GM18907 (cell line): ENCODE data around the gene SLC39A11.
A peak's percentile ranks its signal among the peaks of the same experiment; 100 is the strongest.
"Not testable (repeated sequence)": the region's sequence is repeated elsewhere in the genome, so short reads cannot be mapped to it uniquely, and the experiment has no call there.

Experiments used
- ATAC-seq: cut with Tn5 transposase; IDR thresholded peaks from one replicate; pipeline ENCODE4 v1.9.1; 2021; ENCODE audit warnings: mild to moderate bottlenecking, moderate library complexity; ENCODE audit not compliant: unreplicated experiment

Gene SLC39A11, protein sequence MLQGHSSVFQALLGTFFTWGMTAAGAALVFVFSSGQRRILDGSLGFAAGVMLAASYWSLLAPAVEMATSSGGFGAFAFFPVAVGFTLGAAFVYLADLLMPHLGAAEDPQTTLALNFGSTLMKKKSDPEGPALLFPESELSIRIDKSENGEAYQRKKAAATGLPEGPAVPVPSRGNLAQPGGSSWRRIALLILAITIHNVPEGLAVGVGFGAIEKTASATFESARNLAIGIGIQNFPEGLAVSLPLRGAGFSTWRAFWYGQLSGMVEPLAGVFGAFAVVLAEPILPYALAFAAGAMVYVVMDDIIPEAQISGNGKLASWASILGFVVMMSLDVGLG

DNA sequence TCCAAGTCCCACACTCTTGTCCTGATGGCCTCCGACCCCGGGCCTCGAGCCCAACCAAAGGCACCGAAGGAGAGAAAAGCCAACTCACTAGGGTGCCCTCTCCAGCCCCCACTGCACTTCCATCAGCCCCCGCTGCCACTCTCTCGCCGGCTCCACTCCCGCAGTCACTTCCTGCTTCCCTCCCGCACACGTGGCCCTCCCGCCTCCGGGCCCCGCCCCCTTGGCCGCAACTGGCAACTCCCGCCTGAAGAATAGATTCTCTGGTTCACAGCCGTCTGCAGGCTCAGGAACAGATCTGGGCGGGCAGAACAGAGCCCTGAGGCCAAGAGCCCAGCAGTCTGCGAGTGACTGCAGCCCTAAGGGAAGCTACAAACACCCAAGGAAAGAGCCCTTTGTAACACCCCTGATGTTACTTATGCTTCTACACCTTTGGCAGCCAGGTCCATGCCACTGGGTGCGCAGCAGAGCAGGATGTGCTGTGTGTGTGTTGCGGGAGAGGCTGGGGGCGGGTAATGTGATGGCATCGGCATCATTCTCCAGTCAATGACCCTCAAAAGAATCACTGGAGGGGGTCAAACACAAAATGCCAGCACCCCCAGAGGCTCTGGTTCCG is at the start of gene SLC39A11:
SLC39A11 (minus strand) TSS at position 166 of the 613 bp plus-strand sequence. CDS start 3,924 bp downstream, outside the sequence.
- ATAC-seq, result peak; percentile 98

DNA sequence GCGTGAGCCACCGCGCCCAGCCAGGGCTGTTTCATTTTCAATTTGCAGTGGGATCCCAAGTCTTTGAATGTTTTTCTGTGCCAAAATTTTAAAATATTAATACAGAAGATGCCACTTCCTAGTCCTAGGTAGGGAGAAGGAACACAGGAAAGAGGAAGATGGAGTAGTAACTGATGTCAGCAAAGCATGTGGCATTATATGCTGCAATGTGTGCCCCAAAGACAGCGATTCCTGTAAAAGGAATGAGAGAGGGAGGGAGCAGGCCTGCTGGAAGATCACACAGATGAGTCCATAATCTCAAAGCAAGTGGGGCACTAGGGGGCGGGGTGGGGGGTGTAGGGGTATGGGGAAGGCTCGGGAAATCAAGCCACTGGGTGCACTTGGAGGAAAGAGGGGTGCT is 48.9 kb upstream of the SLC39A11 start:
- ATAC-seq, result no peak

DNA sequence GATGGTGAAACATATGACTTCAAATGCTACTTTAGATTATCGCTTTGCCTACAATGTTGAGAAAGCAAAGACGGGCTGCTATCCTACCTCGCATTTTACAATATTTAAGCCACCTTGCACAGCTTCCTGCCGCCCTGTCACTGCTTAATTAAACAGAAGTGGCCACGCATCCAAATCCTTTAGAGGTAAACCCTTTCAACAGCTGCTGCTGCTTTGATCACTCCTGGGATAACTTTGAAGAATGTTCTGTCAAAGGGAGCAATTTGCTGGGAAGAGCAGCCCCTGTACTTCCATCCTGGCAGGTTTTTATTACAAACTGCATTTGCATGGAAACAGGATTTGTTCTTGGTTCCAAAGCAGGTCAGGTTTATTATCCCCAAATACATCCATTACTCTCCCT is 48.1 kb upstream of the SLC39A11 start:
- ATAC-seq, result no peak

DNA sequence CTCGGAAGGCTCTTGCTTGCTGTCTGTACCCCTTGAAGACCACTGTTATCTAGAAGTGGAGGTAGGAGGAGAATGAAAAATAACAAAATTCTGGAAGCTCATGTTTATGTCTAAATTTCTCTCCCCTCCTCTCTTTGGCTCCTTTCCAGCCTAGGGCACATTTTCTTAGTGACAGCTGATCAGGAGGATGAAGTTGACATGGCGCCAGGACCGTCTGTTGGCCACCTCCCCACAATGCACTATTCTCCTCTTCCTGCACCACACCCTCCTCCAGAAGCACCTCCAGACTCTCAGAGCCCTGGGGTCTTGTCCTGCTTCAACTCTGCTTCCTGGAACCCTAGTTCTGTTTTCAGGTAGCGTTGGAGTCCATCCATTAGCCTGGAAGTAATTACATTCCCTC is 46.8 kb upstream of the SLC39A11 start:
- no peak for ATAC-seq

DNA sequence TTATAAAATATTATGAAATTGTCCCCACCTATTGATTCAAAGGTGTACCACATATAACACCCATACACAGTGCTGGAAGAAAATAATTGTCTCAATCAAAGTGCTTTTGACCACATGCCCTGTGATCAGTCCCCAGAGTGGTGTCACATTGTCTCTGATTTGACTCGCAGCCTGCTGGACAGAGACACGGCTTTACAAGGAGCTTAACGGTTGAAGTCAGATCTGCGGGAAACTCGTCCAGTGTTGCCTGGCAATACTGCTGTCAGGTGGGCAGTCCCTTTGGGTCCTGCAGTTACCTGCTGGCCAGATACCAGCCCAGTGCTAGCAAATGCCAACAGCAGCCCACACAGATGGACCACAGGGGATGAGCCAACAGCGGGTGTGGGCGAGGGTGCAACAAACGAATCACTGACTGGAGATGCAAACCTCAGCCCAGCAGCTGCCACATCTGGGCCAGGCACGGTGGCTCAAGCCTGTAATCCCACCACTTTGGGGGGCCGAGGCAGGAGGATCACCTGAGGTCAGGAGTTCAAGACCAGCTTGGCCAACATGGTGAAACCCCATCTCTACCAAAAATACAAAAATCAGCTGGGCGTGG is 46.2 kb upstream of the SLC39A11 start:
- ATAC-seq, result no peak

DNA sequence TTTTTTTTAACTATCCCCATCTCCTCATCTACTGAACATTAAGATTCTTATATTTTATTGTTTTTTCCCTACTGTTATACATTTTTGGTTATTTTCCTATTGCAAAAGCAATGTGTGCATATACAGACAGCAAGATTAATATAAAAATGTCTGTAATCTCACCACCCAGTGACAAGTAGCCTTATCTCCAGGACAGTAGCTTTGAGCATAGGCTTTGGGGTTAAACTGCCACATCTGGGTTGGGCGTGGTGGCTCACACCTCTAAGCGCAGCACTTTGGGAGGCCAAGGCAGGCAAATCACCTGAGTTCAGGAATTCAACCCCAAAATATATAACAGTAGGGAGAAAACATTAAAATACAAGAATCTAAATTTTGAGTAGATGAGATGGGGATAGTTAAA is 44.9 kb upstream of the SLC39A11 start:
- ATAC-seq, result no peak

DNA sequence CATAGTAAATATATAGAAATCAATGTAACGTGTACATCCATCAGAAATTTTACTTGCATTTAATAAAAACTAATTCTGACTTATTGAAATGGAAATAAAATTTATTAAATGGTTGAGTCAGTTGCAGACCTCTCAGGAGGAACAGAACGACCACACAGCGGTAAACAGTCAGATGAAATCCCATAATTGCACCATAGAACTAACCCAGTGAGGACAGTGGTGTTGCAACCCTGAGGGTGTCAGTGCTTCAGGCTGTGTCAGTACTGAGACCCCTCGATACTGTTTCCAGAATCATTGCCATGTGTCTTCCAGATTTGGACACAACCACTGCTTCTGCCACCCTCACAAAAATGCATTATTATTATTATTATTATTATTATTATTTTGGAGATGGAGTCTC is 43.3 kb upstream of the SLC39A11 start:
- no peak for ATAC-seq

DNA sequence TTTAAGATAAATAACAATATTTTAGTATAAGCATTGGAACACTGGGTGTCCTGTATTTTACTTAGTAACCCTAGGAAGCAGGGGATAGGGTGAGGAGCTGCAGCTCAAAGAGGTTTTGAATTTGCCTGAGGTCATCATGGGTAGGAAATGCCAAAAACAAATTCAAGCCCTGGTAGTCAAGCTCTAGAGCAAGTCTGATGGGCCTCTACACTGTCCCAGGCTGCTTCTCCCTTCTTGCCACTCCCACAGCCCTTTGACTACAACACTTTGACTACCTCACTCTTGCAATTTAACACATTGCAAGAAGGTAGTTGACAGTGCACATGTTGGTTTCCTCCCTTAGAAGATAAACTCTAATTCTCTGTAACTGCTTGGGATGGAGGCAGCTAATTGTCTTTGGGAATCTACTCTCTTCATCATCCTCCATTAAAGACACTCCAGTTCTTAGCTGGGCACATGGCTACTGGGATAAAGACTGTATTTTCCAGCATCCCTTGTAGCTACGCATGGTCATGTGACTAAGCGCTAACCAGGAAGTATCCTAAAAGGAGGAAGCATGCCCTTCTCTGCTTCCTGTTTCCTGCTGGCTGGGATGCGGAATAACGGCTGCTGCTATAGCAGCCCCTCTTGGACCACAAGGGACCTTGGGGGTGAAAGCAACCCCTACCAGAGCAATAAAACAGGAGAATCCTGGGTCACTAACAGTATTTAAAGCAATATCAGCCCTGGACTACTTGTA is 41.6 kb upstream of the SLC39A11 start:
- no peak for ATAC-seq

DNA sequence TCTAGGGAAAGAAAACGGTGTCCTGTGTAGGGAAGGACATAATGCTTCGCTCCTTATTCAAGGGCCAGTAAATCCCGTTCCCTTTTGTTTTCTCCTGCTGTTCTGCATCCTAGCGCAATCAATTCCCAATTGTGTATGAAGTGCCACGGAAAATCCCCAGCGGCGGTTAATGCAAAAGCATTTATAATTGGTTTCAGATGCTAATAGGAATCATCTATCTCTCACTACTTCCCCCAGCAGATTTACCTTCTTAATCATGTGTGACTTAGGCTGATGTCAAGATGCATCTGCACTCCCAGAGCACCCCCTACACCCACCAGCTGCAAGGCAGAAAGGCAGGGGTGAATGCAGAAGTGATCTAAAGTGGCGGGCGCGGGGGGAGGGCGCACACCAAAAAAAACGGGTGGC is 39.6 kb upstream of the SLC39A11 start:
- no peak for ATAC-seq

DNA sequence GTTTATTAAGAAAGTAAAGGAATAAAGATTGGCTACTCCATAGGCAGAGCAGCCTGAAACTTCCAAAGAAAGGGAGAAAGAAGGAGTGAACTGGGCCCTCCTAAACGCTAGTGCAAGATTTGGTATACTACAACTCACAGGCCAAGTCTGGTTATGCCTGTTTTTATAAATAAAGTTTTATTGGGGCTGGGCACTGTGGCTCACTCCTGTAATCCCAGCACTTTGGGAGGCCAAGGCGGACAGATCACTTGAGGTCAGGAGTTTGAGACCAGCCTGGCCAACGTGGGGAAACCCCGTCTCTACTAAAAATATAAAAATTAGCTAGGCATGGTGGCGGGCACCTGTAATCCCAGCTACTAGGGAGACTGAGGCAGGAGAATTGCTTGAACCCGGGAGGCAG is 39.0 kb upstream of the SLC39A11 start:
- not testable (repeated sequence) for ATAC-seq

DNA sequence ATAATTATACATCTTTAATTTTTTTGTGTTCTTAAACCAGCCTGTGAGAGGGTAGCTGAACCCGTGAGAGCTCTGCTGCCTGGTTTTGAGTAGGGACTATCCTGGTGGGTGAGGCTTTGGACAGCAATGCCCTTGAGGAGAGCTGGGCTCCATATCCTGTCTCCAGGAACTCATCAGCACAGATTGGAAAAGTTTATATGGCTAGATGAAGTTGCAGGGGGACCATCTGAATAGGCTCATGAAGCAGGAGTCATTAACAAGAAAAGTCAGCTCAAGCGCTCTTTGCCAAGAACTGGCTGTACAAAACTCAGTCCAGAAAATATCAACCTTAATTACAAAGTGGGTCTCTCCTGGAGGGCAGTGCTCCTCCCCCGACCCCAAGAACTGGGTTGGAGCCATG is 38.5 kb upstream of the SLC39A11 start:
- ATAC-seq, result no peak

DNA sequence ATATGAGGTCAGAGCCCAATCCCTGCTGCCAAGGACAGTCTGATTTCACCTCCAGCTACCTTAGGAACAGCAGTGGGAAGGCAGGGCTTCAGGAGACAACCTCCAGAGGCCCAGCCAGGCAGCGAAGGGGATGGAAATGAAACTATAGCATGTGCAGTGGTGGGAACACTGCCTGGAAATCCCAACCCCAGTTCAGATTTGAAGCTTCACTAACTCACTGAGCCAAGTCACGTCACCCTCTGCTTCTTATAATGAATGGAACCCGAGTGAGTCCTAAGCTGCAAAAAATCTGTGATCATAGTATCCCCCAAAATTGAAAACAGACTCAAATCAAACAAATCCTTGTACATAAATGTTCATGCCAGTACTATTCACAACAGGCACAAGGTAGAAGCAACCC is 36.0 kb upstream of the SLC39A11 start:
- no peak for ATAC-seq

DNA sequence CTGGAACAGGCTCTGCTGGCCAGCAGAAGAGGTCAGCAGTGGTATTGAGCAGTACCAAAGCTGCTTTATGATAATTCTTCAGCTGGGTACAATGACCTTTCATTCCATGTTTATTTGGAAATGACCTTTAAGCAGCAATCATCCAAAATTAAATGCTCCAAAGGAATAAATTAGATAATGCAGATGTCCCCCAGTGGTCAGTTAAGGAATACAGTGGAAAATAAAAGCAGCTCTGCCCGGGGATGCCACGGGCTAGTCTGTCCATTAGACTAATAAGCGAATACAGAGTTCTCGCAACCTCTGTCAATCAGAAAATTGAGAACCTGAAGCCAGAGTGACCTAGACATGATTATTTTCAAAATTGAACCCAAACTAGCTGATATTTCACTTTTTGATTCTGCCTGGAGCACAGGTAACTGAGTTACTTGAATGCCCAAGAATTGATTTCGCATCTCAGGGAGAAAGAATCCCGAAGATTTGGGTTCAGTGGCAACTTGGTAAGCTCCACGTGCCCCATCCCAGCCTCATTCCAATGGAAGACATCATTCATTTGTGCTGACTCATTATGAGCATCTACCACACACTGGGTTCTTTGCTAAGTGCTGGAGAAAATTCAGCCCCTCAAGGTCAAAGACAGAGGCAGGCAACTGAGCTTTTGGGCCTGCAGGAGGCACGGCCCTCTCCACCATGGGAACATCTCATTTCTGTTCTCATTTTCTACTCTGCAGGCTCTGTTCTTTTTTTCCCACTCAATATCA is 34.4 kb upstream of the SLC39A11 start:
- no peak for ATAC-seq

DNA sequence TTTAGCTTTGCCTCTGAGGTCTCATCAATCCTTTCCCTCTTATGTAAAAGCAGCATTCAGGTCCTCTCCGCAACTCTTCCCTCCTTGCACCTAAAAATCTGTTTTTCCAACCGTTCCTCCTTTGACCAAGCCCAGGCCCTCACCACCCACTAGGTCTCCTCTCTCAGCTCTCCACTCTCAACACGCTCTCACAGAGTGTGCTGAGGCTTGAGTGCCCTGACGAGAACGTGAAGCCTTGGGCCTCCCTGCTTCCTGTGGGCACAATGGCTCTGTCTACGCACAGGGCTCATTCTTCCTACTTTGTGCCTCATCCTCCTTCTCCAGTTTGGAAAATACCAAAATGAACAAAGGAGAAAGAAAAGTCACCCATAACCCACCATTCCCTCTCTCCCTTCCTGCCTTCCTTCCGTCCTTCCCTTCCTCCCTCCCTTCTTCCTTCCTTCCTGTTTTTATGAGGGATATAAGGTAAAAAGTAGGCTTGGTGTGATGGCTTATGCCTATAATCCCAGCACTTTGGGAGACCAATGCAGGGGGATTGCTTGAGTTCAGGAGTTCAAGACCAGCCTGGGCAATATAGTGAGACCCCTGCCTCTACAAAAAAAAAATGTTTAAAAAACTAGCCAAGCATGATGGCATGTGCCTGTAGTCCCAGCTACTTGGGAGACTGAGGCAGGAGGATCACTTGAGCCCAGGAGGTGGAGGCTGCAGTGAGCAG is 31.3 kb upstream of the SLC39A11 start:
- no peak for ATAC-seq

DNA sequence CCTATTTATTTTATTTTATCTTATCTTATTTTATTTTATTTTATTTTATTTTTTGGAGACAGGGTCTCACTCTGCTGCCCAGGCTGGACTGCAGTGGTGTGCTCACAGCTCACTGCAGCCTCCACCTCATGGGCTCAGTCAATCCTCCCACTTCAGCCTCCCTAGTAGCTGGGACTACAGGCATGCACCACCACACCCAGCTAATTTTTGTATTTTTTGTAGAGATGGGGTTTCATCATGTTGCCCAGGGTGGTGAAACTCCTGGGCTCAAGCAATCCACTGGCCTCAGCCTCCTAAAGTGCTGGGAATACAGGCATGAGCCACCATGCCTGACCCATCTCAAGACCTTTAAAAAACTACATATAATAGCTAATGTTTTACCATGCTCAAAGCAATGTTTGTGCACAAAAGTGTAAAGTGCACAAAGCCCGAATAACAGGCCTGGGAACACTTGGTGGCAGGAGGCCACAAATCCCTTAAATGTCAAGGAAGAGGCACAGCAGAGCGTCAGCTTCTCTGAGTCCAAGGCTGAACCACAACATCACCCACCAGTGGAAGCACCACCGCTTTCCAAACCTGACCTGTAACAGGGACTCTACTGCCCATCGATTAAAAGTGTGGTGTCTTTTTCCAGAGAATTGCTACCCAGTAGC is 30.6 kb upstream of the SLC39A11 start:
- no peak for ATAC-seq

DNA sequence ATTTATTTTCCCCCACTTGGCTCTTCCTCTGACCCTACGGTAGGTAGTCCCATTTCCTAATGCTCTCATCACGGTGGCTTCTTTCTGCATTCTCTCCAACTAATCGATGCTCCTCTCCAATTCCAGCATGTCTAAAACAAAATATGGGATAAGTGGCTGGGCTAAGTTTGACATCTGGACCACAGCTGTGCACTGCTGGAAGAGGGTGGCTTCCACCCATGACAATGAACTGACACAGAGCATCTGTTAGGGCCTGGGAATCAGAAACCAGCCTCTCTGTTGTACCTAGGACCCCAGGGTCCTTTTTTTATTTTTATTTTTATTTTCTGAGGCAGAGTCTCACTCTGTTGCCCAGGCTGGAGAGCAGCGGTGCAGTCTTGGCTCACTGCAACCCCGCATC is 29.0 kb upstream of the SLC39A11 start:
- ATAC-seq, result no peak

DNA sequence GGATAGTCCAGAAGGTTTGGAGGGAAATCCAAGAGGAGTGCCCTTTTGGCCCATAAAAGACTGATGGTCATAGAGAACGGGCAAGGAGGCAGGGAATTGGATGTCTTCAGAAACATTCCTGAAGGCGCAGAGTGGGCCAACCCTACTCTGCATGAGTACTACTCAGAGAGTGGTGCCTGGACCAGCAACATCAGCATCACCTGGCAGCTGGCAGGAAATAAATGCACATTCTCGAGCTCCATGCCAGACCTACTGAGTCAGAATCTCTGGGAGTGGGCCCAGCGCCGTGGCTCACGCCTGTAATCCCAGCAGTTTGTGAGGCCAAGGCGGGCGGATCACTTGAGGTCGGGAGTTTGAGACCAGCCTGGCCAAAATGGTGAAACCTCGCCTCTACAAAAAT is 27.1 kb upstream of the SLC39A11 start:
- ATAC-seq, result no peak

DNA sequence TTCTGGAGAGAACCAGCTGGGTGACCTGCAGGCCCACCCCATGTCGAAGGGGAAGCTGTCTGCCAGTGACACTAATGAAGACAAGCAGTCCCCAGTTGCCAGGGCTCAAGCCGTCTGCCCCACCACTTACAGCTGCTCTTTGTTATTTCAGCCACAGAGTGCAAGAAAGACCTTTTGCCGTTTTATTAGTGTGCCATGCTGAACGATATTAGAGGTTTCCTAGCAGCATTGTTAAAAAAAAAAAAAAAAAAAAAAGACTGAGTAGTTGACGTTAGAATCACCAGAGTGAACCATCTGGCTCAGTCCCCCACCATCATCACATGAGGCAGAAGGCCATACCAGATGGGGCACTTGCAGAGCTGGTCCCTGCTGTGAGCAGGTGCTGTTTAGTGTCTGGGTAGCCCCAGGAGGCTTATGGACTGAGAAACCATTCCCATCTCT is 26.5 kb upstream of the SLC39A11 start:
- no peak for ATAC-seq

DNA sequence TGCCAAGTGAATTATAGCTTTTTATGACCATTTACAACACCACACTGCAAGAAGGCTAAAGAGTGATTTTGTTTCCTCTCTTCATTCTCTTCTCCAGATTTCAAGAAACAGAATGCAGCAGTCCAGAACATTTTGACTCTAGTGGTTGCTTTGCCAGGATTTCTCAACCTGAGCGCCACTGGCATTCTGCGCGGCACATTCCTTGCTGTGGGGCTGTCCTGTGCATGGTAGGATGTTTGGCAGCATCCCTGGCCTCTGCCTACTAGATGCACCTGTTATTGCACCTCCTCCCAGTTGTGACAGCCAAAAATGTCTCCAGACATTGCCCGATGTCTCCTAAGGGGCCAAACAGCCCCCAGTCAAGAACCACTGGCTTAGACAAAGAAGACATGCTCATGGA is 25.7 kb upstream of the SLC39A11 start:
- ATAC-seq, result no peak

DNA sequence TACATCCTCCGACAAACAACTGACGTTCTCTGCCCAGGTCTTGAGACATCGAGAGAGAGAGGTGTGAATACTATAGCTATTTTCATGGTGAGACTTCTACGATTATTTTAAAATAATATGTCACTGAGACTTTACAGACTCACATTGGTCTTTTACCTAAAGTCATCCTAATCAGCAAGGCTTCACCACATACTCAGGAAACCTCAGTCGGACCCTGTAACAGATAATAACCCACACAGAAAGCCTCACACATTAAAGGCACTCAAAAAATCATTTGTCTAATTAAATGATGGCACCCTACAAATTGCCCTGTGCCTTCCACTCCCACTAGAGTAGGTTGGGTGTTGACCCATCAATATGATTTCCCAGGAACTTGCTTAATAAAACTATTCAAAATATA is 19.8 kb upstream of the SLC39A11 start:
- no peak for ATAC-seq
